Panc1 (cell line): Measurements from ENCODE around the gene ITGB4.

Experiments used
- POLR2AphosphoS5 ChIP-seq: IDR thresholded peaks from 2 replicates; pipeline ENCODE4 v1.6.1; 2012; ENCODE audit warnings: mild to moderate bottlenecking, low read depth, low read length, moderate library complexity
- SIN3A ChIP-seq: IDR thresholded peaks from 2 replicates; pipeline ENCODE4 v1.6.1; 2012; ENCODE audit warnings: low read depth, mild to moderate bottlenecking, low read length, moderate library complexity, borderline replicate concordance; ENCODE audit not compliant: insufficient read depth
- TCF7L2 ChIP-seq: IDR thresholded peaks from 2 replicates; pipeline ENCODE4 v1.6.1; 2011; ENCODE audit warnings: mild to moderate bottlenecking, low read depth, low read length, inconsistent platforms
- TF ChIP-seq, protein P1 (sequence below): fragments of 450-650 bp; IDR thresholded peaks from 2 replicates; pipeline ENCODE4 v1.5.1; 2017; ENCODE audit warnings: mild to moderate bottlenecking
- TF ChIP-seq, protein P2 (sequence below), 2 experiments: IDR thresholded peaks; 2 replicates each; pipeline ENCODE4 v1.6.1; 2011 to 2012; ENCODE audit warnings: low read depth in 2 of 2, control low read depth in 1 of 2, low read length in 1 of 2, mild to moderate bottlenecking in 1 of 2, moderate library complexity in 1 of 2; ENCODE audit not compliant: insufficient read depth in 1 of 2

DNA sequence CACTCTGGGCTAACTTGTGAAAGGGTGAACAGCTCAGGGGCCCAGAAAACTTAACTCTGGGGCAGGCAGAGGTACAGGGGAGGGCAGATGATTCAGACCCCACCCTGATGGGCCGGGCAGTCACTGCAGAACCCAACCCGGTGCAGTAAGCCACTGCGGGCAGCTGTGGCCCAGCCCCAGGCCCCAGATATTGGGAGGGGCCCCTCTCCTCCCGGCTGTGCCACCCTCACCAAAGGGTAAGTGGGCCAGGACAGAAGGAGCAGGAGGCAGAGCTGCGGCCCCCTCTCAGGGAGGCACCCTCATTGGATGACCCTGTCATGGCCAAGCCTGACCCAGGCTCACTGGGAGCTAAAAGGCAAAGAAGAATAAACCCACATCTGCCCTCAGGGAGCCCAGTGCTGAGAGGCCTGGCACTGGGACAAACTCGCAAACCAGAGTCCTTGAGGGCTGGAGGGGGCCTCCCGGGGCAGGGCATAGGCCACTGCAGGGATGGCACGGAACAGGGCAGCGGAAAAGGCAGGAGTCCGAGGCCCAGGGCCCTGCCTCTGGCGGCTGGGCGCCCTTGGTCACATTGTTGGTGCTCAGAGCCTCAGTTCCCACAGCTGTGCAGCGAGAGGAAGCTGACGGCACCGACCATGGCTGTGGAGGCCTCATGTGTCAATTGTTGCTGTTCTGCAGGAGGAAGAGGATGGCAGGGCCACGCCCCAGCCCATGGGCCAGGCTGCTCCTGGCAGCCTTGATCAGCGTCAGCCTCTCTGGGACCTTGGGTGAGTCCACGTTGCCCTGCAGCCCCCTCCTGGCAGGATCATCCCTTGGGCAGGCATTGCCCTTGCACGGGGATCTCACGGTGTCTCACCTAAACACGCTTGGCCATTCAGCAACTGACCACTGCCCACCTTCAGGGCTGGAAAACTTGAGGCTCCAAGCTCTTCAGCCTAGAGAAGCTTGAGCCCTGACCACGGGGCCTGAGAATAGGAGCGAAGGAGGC lies 3.1 kb downstream of the ITGB4 start:
- TF ChIP-seq, protein P1, sequence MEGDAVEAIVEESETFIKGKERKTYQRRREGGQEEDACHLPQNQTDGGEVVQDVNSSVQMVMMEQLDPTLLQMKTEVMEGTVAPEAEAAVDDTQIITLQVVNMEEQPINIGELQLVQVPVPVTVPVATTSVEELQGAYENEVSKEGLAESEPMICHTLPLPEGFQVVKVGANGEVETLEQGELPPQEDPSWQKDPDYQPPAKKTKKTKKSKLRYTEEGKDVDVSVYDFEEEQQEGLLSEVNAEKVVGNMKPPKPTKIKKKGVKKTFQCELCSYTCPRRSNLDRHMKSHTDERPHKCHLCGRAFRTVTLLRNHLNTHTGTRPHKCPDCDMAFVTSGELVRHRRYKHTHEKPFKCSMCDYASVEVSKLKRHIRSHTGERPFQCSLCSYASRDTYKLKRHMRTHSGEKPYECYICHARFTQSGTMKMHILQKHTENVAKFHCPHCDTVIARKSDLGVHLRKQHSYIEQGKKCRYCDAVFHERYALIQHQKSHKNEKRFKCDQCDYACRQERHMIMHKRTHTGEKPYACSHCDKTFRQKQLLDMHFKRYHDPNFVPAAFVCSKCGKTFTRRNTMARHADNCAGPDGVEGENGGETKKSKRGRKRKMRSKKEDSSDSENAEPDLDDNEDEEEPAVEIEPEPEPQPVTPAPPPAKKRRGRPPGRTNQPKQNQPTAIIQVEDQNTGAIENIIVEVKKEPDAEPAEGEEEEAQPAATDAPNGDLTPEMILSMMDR = no peak
- no peak for TF ChIP-seq POLR2AphosphoS5
- TF ChIP-seq, protein P2, sequence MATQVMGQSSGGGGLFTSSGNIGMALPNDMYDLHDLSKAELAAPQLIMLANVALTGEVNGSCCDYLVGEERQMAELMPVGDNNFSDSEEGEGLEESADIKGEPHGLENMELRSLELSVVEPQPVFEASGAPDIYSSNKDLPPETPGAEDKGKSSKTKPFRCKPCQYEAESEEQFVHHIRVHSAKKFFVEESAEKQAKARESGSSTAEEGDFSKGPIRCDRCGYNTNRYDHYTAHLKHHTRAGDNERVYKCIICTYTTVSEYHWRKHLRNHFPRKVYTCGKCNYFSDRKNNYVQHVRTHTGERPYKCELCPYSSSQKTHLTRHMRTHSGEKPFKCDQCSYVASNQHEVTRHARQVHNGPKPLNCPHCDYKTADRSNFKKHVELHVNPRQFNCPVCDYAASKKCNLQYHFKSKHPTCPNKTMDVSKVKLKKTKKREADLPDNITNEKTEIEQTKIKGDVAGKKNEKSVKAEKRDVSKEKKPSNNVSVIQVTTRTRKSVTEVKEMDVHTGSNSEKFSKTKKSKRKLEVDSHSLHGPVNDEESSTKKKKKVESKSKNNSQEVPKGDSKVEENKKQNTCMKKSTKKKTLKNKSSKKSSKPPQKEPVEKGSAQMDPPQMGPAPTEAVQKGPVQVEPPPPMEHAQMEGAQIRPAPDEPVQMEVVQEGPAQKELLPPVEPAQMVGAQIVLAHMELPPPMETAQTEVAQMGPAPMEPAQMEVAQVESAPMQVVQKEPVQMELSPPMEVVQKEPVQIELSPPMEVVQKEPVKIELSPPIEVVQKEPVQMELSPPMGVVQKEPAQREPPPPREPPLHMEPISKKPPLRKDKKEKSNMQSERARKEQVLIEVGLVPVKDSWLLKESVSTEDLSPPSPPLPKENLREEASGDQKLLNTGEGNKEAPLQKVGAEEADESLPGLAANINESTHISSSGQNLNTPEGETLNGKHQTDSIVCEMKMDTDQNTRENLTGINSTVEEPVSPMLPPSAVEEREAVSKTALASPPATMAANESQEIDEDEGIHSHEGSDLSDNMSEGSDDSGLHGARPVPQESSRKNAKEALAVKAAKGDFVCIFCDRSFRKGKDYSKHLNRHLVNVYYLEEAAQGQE (IDR thresholded peaks at IDR 0.05; ENCODE audit: insufficient read depth in 1 of 2, low read depth in 2 of 2, low read length in 1 of 2) = no peak
- TF ChIP-seq SIN3A = no peak
- no peak for TF ChIP-seq TCF7L2
